Type B pancreatic cell (in vitro differentiated cells): Measurements from ENCODE around the gene SNED1. TPM values are rescaled to one million over a fixed set of nuclear protein-coding genes. Genes with fewer than 3 reads are reported as not detected.

ENCODE experiments used
- DNase-seq: peaks from one replicate; pipeline ENCODE4 v3.0.0; 2021; ENCODE audit warnings: mixed read lengths; ENCODE audit not compliant: unreplicated experiment; ENCODE audit errors: extremely low spot score
- H3K27ac Mint-ChIP-seq: 2 replicates; pipeline ENCODE4 v1.8.0; 2021; ENCODE audit warnings: mild to moderate bottlenecking, mixed read lengths
- H3K27me3 Mint-ChIP-seq: 2 replicates; pipeline ENCODE4 v1.8.0; 2021; ENCODE audit warnings: mixed read lengths
- H3K36me3 Mint-ChIP-seq: 2 replicates; pipeline ENCODE4 v1.8.0; 2021; ENCODE audit warnings: mixed read lengths
- H3K4me1 Mint-ChIP-seq: one replicate; pipeline ENCODE4 v1.8.0; 2021; ENCODE audit warnings: mixed read lengths; ENCODE audit not compliant: unreplicated experiment
- H3K4me3 Mint-ChIP-seq: 2 replicates; pipeline ENCODE4 v1.8.0; 2021; ENCODE audit warnings: mild to moderate bottlenecking, mixed read lengths
- H3K9me3 Mint-ChIP-seq: 2 replicates; pipeline ENCODE4 v1.8.0; 2021; ENCODE audit warnings: mixed read lengths
- CTCF ChIP-seq: fragments of 200-600 bp; sonication (generic); conservative IDR thresholded peaks from 2 replicates; pipeline ENCODE4 v1.5.0; 2021; ENCODE audit warnings: antibody characterized with exemption, mild to moderate bottlenecking
- total RNA-seq: library from RNA; stranded (reverse); gene quantifications from 2 replicates; pipeline ENCODE4 v1.2.1, GENCODE V29; 2021; ENCODE audit warnings: low replicate concordance

The SNED1 gene
- total RNA-seq, 1 donor from 2014 or later = 140 TPM

- Mint-ChIP-seq H3K27ac (no peak overlapping the region), H3K27me3 (no peaks in the 10 kb centered on the region), H3K4me3 (no peak overlapping the region), H3K4me1 (peaks cover 10% of the 10 kb centered on the region), H3K36me3 (no peaks in the 10 kb centered on the region), H3K9me3 (no peaks in the 10 kb centered on the region)
- no peak for DNase-seq
- no peak for TF ChIP-seq CTCF
These were observed 8.2 kb upstream of the SNED1 start for GRCh38 chr2:240990266-240990529.

- no peaks in the 10 kb centered on the region for H3K36me3 Mint-ChIP-seq
- H3K4me1 Mint-ChIP-seq = peaks cover 10% of the 10 kb centered on the region
- H3K9me3 Mint-ChIP-seq = no peaks in the 10 kb centered on the region
- no peak for TF ChIP-seq CTCF
- H3K4me3 Mint-ChIP-seq = no peak overlapping the region
- peak; percentile 64 for DNase-seq
- H3K27ac Mint-ChIP-seq = no peak overlapping the region
- H3K27me3 Mint-ChIP-seq = no peaks in the 10 kb centered on the region
These were observed 7.6 kb upstream of the SNED1 start for GRCh38 chr2:240990726-240991377.

DNA sequence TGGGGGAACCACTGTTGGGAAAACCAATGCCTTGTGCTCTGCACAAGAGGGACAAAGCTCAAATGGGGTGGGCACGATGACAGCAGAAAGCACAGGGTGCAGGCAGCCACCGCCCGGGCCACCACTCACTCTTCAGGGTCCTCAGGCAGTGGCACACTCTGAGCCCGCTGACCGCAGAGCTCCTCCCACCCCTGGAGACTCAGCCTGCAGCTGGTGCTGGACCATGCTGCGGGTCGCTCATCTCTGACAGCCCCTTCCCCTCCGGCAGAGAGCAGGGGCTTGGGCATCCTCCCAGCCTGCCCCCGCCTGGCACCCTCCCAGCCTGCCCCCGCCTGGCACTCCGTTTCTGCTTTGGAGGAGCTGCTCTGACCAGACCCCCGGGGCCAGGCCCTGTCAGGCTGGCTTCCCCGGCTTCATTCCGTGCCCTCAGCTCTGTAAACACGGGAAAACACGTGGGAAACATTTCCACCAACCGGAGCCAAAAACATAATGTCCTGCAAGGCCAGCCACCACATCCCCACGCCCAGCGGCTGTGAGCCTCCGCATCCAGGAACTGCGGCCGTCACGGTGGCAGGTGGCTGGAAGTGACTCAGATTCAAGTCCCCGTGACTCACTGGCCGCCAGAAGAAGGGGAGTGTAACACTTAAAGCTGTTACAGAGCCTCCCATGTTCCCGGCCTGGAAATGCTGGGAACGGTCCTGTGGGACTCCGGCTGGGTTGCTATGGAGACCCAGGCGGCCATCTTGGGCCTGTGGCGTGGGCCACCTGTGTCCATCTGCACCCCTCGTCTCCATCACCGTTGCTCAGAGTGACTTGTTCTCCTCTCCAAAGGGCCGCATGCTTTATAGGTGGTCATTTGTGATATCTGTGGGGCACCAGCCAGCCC is 6.8 kb upstream of the SNED1 start:
- Mint-ChIP-seq H3K36me3 (no peaks in the 10 kb centered on the region), H3K4me3 (no peak overlapping the region), H3K27me3 (no peaks in the 10 kb centered on the region), H3K9me3 (no peaks in the 10 kb centered on the region), H3K27ac (no peak overlapping the region), H3K4me1 (peaks cover 9% of the 10 kb centered on the region)
- peak; percentile 67 for DNase-seq
- TF ChIP-seq CTCF = no peak

DNA sequence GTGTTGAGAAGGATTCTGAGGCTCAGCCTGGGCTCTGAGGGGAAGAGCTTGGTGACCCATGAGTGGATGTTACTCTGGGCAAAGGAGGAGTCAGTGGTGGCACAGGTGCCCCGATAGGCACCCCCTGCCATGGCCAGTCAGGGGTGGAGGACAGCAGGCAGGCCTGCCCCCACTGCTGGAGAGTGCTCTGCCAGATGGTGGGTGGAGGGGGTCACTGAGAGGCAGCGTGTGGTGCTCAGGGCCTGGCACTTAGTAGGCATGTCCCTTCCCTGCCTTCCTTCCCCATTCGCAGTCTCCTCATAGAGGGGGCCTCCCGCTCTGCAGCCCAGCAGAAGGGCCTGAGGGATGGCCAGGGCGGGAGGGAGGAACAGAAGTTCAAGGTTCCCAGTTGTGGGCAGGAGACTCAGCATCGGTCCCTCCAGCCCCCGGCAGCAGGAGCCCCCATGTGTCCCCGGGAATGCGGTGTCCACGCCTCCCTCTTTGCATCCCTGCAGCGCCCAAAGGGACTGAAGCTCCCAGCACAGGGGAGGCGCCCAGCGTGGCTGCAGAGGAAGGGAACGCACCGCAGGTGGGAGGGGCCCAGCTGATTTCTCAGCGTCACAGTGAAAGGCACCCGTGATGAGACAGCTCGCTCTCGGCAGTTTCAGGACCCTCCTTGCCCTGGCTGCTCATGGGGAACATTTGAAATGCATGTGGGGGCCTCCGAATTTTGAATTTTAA is 5.7 kb upstream of the SNED1 start:
- Mint-ChIP-seq H3K9me3 (no peaks in the 10 kb centered on the region), H3K4me3 (no peak overlapping the region), H3K27ac (no peak overlapping the region), H3K27me3 (no peaks in the 10 kb centered on the region), H3K4me1 (peaks cover 19% of the 10 kb centered on the region), H3K36me3 (no peaks in the 10 kb centered on the region)
- no peak for TF ChIP-seq CTCF
- peak; percentile 63 for DNase-seq

- Mint-ChIP-seq H3K36me3 (no peaks in the 10 kb centered on the region), H3K9me3 (no peaks in the 10 kb centered on the region), H3K4me1 (peaks cover 19% of the 10 kb centered on the region), H3K27ac (no peak overlapping the region), H3K27me3 (no peaks in the 10 kb centered on the region), H3K4me3 (no peak overlapping the region)
- TF ChIP-seq CTCF = no peak
- DNase-seq = peak; percentile 67
These were observed 4.8 kb upstream of the SNED1 start for GRCh38 chr2:240993446-240994170.
